Measurements from ENCODE around the gene CEP70.
"Not testable (repeated sequence)": the region's sequence is repeated elsewhere in the genome, so short reads cannot be mapped to it uniquely, and the experiment has no call there.

The CEP70 gene

GRCh38 chr3:138604106-138604595 is 10.1 kb upstream of the CEP70 start:
- ATAC-seq: not testable (repeated sequence)

GRCh38 chr3:138601661-138602060 is 7.6 kb upstream of the CEP70 start:
- ATAC-seq: not testable (repeated sequence)

GRCh38 chr3:138600100-138600745 is 6.2 kb upstream of the CEP70 start:
- ATAC-seq: no peak

DNA sequence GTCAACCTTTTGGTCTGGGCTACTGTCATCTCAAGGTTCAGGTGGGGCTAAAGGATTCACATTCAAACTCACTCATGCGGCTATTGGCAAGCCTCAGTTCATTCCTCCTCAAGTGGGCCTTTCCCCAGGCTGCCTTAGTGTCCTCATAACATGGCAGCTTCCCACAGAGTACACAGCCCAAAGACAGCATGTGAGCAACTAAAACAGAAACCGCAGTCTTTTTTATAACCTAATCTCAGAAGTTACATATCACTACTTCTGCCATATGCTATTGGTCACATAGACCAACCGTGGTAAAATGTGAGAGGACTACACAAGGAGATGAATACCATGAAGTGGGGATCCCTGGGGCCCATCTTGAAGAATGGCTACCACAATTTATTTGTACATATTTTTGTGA is 4.5 kb upstream of the CEP70 start:
- TF ChIP-seq CSDC2 (CRISPR knock-in tag; IDR thresholded peaks at IDR 0.05) (no peak), TSHZ2 (CRISPR knock-in tag; IDR thresholded peaks at IDR 0.05) (no peak), SNAI2 (CRISPR knock-in tag; IDR thresholded peaks at IDR 0.05) (no peak), ISL1 (CRISPR knock-in tag; IDR thresholded peaks at IDR 0.05) (no peak), ZNF565 (CRISPR knock-in tag; conservative IDR thresholded peaks at IDR 0.05; ENCODE audit: low read depth) (no peak), BACH2 (CRISPR knock-in tag; IDR thresholded peaks at IDR 0.05; ENCODE audit: borderline replicate concordance) (no peak), ZC3H10 (CRISPR knock-in tag; IDR thresholded peaks at IDR 0.05) (no peak), ESRRG (CRISPR knock-in tag; IDR thresholded peaks at IDR 0.05) (no peak), ARNTL (CRISPR knock-in tag; IDR thresholded peaks at IDR 0.05; ENCODE audit: borderline replicate concordance, low read depth) (no peak), ZNF70 (CRISPR knock-in tag; IDR thresholded peaks at IDR 0.05) (no peak), ZNF8 (CRISPR knock-in tag; IDR thresholded peaks at IDR 0.05) (no peak), CSRNP3 (CRISPR knock-in tag; IDR thresholded peaks at IDR 0.05) (no peak), GLIS3 (CRISPR knock-in tag; IDR thresholded peaks at IDR 0.05) (no peak)
- TF ChIP-seq, protein P1, sequence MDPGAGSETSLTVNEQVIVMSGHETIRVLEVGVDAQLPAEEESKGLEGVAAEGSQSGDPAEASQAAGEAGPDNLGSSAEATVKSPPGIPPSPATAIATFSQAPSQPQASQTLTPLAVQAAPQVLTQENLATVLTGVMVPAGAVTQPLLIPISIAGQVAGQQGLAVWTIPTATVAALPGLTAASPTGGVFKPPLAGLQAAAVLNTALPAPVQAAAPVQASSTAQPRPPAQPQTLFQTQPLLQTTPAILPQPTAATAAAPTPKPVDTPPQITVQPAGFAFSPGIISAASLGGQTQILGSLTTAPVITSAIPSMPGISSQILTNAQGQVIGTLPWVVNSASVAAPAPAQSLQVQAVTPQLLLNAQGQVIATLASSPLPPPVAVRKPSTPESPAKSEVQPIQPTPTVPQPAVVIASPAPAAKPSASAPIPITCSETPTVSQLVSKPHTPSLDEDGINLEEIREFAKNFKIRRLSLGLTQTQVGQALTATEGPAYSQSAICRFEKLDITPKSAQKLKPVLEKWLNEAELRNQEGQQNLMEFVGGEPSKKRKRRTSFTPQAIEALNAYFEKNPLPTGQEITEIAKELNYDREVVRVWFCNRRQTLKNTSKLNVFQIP (CRISPR knock-in tag; IDR thresholded peaks at IDR 0.05; ENCODE audit: borderline replicate concordance, low read depth): no peak
- TF ChIP-seq, protein P2, sequence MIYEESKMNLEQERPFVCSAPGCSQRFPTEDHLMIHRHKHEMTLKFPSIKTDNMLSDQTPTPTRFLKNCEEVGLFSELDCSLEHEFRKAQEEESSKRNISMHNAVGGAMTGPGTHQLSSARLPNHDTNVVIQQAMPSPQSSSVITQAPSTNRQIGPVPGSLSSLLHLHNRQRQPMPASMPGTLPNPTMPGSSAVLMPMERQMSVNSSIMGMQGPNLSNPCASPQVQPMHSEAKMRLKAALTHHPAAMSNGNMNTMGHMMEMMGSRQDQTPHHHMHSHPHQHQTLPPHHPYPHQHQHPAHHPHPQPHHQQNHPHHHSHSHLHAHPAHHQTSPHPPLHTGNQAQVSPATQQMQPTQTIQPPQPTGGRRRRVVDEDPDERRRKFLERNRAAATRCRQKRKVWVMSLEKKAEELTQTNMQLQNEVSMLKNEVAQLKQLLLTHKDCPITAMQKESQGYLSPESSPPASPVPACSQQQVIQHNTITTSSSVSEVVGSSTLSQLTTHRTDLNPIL (CRISPR knock-in tag; IDR thresholded peaks at IDR 0.05; ENCODE audit: low read depth): no peak
- no peak for ATAC-seq

More at GRCh38 chr3:138600100-138600745, 6.2 kb upstream of the CEP70 start:
- no peak for TF ChIP-seq ESRRG (CRISPR knock-in tag; IDR thresholded peaks at IDR 0.05)
- no peak for TF ChIP-seq TCF4 (CRISPR knock-in tag; IDR thresholded peaks at IDR 0.05; ENCODE audit: borderline replicate concordance)
- no peak for TF ChIP-seq PPARA (CRISPR knock-in tag; IDR thresholded peaks at IDR 0.05; ENCODE audit: borderline replicate concordance)
- no peak for TF ChIP-seq ZNF565 (CRISPR knock-in tag; conservative IDR thresholded peaks at IDR 0.05; ENCODE audit: low read depth)
- TF ChIP-seq GLIS3 (CRISPR knock-in tag; IDR thresholded peaks at IDR 0.05): no peak
- no peak for TF ChIP-seq TOX (CRISPR knock-in tag; IDR thresholded peaks at IDR 0.05; ENCODE audit: borderline replicate concordance)
- TF ChIP-seq PATZ1 (CRISPR knock-in tag; IDR thresholded peaks at IDR 0.05; ENCODE audit: borderline replicate concordance): no peak
- TF ChIP-seq CSRNP3 (CRISPR knock-in tag; IDR thresholded peaks at IDR 0.05): no peak
- no peak for TF ChIP-seq BACH2 (CRISPR knock-in tag; IDR thresholded peaks at IDR 0.05; ENCODE audit: borderline replicate concordance)
- TF ChIP-seq ZNF70 (CRISPR knock-in tag; IDR thresholded peaks at IDR 0.05): no peak

GRCh38 chr3:138597186-138597976 is 3.3 kb upstream of the CEP70 start:
- ATAC-seq: not testable (repeated sequence)
